Measurements from ENCODE around the gene ANO9. TPM values are rescaled to one million over a fixed set of nuclear protein-coding genes. Genes with fewer than 3 reads are reported as not detected.

ANO9 gene
- total RNA-seq (2014; rRNA removed; shearing (Covaris generic)) (6.5 and 10.2 TPM in 2 replicates), polyA plus RNA-seq (2016; fragmentation: Nextera tagmentation; extraction: Ambion mirVana) (7.5 and 9.0 TPM in 2 replicates)
- long read RNA-seq: 0 reads

DNA sequence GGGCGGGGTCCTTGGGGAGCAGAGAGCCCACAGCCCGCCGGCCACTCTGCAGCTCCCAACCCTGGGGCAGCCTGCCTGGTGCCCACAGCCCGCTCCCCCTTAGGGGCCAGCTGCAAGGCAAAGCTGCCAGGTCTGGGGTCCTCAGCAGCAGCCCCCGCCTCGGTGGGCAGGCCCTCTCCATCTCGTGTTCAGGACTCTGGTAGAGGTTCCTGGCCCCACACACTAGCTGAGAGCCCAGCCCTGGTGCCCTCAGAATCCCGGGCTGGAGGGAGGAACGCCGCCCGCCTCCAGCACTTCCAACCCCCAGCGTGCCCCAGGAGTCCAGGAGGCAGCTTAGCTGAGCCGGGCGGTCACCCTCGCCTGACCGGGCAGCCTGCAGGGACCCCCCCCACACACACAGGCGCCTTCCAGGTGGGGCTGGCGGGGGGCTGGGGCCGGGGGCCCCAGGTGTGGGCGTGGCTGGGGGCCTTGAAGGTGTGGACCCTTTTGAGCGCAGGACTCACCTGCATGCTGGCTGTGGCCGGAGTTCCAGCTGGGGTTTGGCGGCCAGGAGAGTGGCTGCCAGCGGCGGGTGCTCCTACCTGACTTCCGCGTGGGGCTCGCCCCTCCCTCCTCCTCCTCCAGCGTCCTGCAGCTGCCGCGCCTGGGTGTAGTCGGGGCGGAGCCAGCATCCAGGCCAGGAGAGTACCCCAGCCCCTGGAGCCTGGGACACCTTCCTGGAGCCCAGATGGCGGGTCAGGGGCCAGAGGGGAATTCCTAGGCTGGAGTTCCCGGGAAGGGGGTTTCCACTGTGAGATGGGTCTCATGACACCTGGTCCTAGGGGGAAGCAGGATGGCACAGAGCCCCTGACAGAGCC, at the start of gene ANO9:
Gene ANO9 (minus strand): TSS at position 594 of the 857 bp plus-strand sequence. CDS start 85 bp downstream, at position 509.
- Mint-ChIP-seq H3K27ac (no peak within 1 kb of the TSS), H3K4me3 (peak within 1 kb of the TSS; percentile 56), H3K36me3 (ENCODE audit: low read depth) (peaks cover 5% of the 10 kb centered on the region; the same call in 1 of the 3 replicates), H3K27me3 (ENCODE audit: insufficient read depth, low read depth, poor library complexity) (peaks cover 30% of the 10 kb centered on the region), H3K9me3 (peaks cover 6% of the 10 kb centered on the region), H3K4me1 (peaks cover 11% of the 10 kb centered on the region)
- DNase-seq (ENCODE audit: low spot score): peak; percentile 77
- H3K4me3 ChIP-seq: peak within 1 kb of the TSS; percentile 56
- H3K27me3 ChIP-seq (ENCODE audit: insufficient read depth): no peaks in the 10 kb centered on the region
- TF ChIP-seq POLR2AphosphoS5 (IDR thresholded peaks at IDR 0.05; ENCODE audit: low read depth): 0 out of 2 replicates have a peak, but pooled peaks have one; percentile 38
- no peak for TF ChIP-seq JUNB (IDR thresholded peaks at IDR 0.05; ENCODE audit: unreplicated experiment)
- peak within 1 kb of the TSS; percentile 52 for H2AFZ ChIP-seq
- H3K27ac ChIP-seq (ENCODE audit: low read depth): no peak within 1 kb of the TSS
- H3K36me3 ChIP-seq (ENCODE audit: insufficient read depth): no peaks in the 10 kb centered on the region
- H3K4me1 ChIP-seq (ENCODE audit: insufficient read depth): no peaks in the 10 kb centered on the region; the same call in 1 of the 2 replicates
- H3F3A ChIP-seq (replicated peaks; ENCODE audit: low read depth): peaks cover 9% of the 10 kb centered on the region
- peak; percentile 88 for ATAC-seq
- H3K79me2 ChIP-seq (replicated peaks; ENCODE audit: insufficient read depth): no peaks in the 10 kb centered on the region
- no peaks in the 10 kb centered on the region for H4K20me1 ChIP-seq (replicated peaks; ENCODE audit: insufficient read depth)
- peak within 1 kb of the TSS; percentile 80 for H3K4me2 ChIP-seq
- no peaks in the 10 kb centered on the region for H3K9me2 ChIP-seq (ENCODE audit: insufficient read depth)

DNA sequence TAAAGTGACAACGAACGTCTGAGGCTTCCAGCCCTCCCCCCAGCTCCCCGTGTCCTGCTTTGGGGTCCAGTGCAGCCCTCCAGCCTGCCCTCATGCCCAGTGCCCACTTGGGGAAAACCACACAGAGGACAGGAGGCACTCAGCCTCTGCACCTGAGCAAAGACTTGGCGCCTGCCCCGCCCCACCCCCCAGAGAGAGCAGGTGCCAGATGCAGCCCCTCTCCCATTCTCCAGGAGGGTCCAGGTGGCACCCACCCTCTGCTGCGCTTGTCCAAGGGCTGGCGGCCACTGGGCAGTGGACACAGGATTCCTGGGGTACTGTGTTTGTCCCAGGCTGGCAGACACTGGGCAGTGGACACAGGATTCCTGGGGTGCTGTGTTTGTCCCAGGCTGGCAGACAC, 49.5 kb upstream of the ANO9 start:
- ATAC-seq (no peak), DNase-seq (ENCODE audit: low spot score) (no peak)
- Histone ChIP-seq H3K27me3 (ENCODE audit: insufficient read depth) (no peaks in the 10 kb centered on the region), H3K9me2 (ENCODE audit: insufficient read depth) (no peaks in the 10 kb centered on the region), H3K4me2 (no peak overlapping the region), H3K36me3 (ENCODE audit: insufficient read depth) (no peaks in the 10 kb centered on the region), H3K4me1 (ENCODE audit: insufficient read depth) (no peaks in the 10 kb centered on the region), H3K27ac (ENCODE audit: low read depth) (no peak overlapping the region), H3K4me3 (no peak overlapping the region), H4K20me1 (replicated peaks; ENCODE audit: insufficient read depth) (no peaks in the 10 kb centered on the region), H3F3A (replicated peaks; ENCODE audit: low read depth) (no peaks in the 10 kb centered on the region), H3K79me2 (replicated peaks; ENCODE audit: insufficient read depth) (no peaks in the 10 kb centered on the region), H2AFZ (no peak overlapping the region)
- H3K27me3 Mint-ChIP-seq (ENCODE audit: insufficient read depth, low read depth, poor library complexity): peaks cover 12% of the 10 kb centered on the region
- H3K27ac Mint-ChIP-seq: no peak overlapping the region
- peaks cover 21% of the 10 kb centered on the region for H3K36me3 Mint-ChIP-seq (ENCODE audit: low read depth)
- no peak overlapping the region for H3K4me3 Mint-ChIP-seq
- H3K4me1 Mint-ChIP-seq: no peaks in the 10 kb centered on the region
- H3K9me3 Mint-ChIP-seq: peaks cover 7% of the 10 kb centered on the region; the same call in 2 of the 3 replicates
- TF ChIP-seq NANOG (IDR thresholded peaks at IDR 0.05; ENCODE audit: borderline replicate concordance): no peak
- TF ChIP-seq EZH2phosphoT487 (IDR thresholded peaks at IDR 0.05; ENCODE audit: unreplicated experiment): no peak
- no peak for TF ChIP-seq POLR2AphosphoS5 (IDR thresholded peaks at IDR 0.05; ENCODE audit: low read depth)
- TF ChIP-seq, protein P1, sequence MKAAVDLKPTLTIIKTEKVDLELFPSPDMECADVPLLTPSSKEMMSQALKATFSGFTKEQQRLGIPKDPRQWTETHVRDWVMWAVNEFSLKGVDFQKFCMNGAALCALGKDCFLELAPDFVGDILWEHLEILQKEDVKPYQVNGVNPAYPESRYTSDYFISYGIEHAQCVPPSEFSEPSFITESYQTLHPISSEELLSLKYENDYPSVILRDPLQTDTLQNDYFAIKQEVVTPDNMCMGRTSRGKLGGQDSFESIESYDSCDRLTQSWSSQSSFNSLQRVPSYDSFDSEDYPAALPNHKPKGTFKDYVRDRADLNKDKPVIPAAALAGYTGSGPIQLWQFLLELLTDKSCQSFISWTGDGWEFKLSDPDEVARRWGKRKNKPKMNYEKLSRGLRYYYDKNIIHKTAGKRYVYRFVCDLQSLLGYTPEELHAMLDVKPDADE (IDR thresholded peaks at IDR 0.05): no peak
- no peak for TF ChIP-seq ZNF462 (CRISPR knock-in tag; IDR thresholded peaks at IDR 0.05)
- TF ChIP-seq CTCF (conservative IDR thresholded peaks at IDR 0.05; ENCODE audit: low read depth in 2 of 2): no peak
